Esophagus squamous epithelium (tissue), 5 donors: ENCODE results near the gene P2RX6. TPM values are rescaled to one million over a fixed set of nuclear protein-coding genes. Genes with fewer than 3 reads are reported as not detected.

Experiments used
- DNase-seq: peaks from one replicate; lab custom pipeline; 2025; lab: John Stamatoyannopoulos, UW
- H3K27ac ChIP-seq, 4 donors: fragments of 200-600 bp; sonication (generic); one replicate each; pipeline ENCODE4 v1.5.1; 2016 to 2019; ENCODE audit warnings: mild to moderate bottlenecking in 1 of 4
- H3K27me3 ChIP-seq, 4 donors: fragments of 200-600 bp; sonication (generic); 1 replicate in 3 of 4; 2 replicates in 1 of 4; pipeline versions ENCODE4 v1.5.1 to v1.6.0; 2017 to 2021; ENCODE audit warnings: antibody characterized with exemption in 1 of 4
- H3K36me3 ChIP-seq, 3 donors: fragments of 200-600 bp; sonication (generic); one replicate each; pipeline ENCODE4 v1.5.1; 2016 to 2019
- H3K4me1 ChIP-seq, 3 donors: fragments of 200-600 bp; sonication (generic); one replicate each; pipeline ENCODE4 v1.5.1; 2017 to 2019
- H3K4me3 ChIP-seq, 4 donors: fragments of 200-600 bp; sonication (generic); 1 replicate in 3 of 4; 2 replicates in 1 of 4; pipeline ENCODE4 v1.5.1; 2016 to 2019; ENCODE audit warnings: mild to moderate bottlenecking in 2 of 4, moderate library complexity in 1 of 4
- H3K9me3 ChIP-seq, 3 donors: fragments of 200-600 bp; sonication (generic); one replicate each; pipeline ENCODE4 v1.5.1; 2016 to 2019
- CTCF ChIP-seq, 6 experiments: fragments of 450-650 bp in 4 of 6; fragments of 200-600 bp in 2 of 6; sonication (generic) in 2 of 6; IDR thresholded peaks; one replicate each; pipeline ENCODE4 v1.5.1; 2016 to 2019; ENCODE audit warnings: antibody characterized with exemption in 6 of 6, mild to moderate bottlenecking in 4 of 6, moderate library complexity in 4 of 6
- POLR2A ChIP-seq, 4 donors: fragments of 450-650 bp; IDR thresholded peaks; one replicate each; pipeline ENCODE4 v1.6.1; 2017; ENCODE audit warnings: antibody characterized with exemption in 4 of 4, mild to moderate bottlenecking in 4 of 4, moderate library complexity in 3 of 4
- WGBS, 2 donors: methylation state at CpG; one replicate each; pipeline ENCODE4 v1.1.5; 2018; 5-methylcytosine and 5-hydroxymethylcytosine counted together
- intact Hi-C: fragments of 100-400 bp; cut with DNase I; formaldehyde crosslinking; loops from one replicate; pipeline ENCODE4 v1.15.0; 2022
- total RNA-seq, 4 donors: library from RNA; depleted of rRNA; stranded (reverse); fragments of >200 nt; gene quantifications; one replicate each; pipeline ENCODE4 v1.1.0, GENCODE V29; 2016
- donor health status: DM: yes; HTN: yes; CAD: no.

Gene P2RX6
- total RNA-seq, 4 donors from 2014 or later = 0.18 to 0.76 (median 0.50) TPM; not detected in 1

- DNase-seq = no peak
- Histone ChIP-seq H3K4me3 (no peak overlapping the region), H3K36me3 (no peaks in the 10 kb centered on the region), H3K4me1 (peaks cover 6 to 10% (median 7%) of the 10 kb centered on the region in 3 donors), H3K9me3 (no peaks in the 10 kb centered on the region), H3K27me3 (no peaks in the 10 kb centered on the region), H3K27ac (no peak overlapping the region)
- 58 to 60% methylated on average over 2 to 5 of the region's 7 CpGs for WGBS, 2 donors
- peak in 4 of 6 experiments; percentile 9 to 50 (median 29) for TF ChIP-seq CTCF (IDR thresholded peaks at IDR 0.05)
- TF ChIP-seq POLR2A (IDR thresholded peaks at IDR 0.05) = no peak
- intact Hi-C loops = no loop called here
Observed at GRCh38 chr22:21020802-21021429, 6.0 kb downstream of the P2RX6 start.

DNA sequence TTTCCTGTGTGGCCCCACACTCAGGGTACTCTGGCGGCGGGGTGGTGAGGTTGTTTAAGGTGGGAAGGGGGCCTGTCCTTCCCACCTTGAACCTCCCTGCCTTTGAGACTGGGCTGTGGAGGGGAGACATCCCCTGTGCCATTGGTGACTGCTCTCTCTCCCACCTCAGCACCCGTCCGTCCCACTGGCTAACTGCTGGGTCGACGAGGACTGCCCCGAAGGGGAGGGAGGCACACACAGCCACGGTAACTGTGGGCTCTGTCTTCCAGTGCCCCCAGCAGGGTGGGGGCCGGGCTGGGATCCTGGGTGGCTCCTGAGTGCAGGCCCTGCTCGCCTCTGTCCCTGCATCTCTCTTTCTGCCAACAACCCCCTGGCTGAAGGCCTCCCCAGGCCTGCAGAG lies 7.5 kb downstream of the P2RX6 start:
- intact Hi-C loops = no loop called here
- no peaks in the 10 kb centered on the region for H3K36me3 ChIP-seq
- H3K4me1 ChIP-seq = peaks cover 15 to 26% (median 17%) of the 10 kb centered on the region in 3 donors
- no peaks in the 10 kb centered on the region for H3K9me3 ChIP-seq
- WGBS, 2 donors = 77 to 94% methylated on average over 2 to 5 of the region's 10 CpGs
- no peak overlapping the region for H3K4me3 ChIP-seq
- H3K27me3 ChIP-seq = no peaks in the 10 kb centered on the region
- no peak overlapping the region for H3K27ac ChIP-seq
- no peak for TF ChIP-seq POLR2A (IDR thresholded peaks at IDR 0.05)
- TF ChIP-seq CTCF (IDR thresholded peaks at IDR 0.05) = no peak
- DNase-seq = no peak

GRCh38 chr22:21022955-21023614 lies 8.1 kb downstream of the P2RX6 start:
- H3K4me1 ChIP-seq = peaks cover 15 to 30% (median 17%) of the 10 kb centered on the region in 3 donors
- H3K27ac ChIP-seq = no peak overlapping the region
- no peaks in the 10 kb centered on the region for H3K36me3 ChIP-seq
- H3K4me3 ChIP-seq = no peak overlapping the region
- DNase-seq = no peak
- H3K27me3 ChIP-seq = peaks cover 0 to 1% (median 0%) of the 10 kb centered on the region in 4 donors
- intact Hi-C loops = no loop called here
- no peaks in the 10 kb centered on the region for H3K9me3 ChIP-seq
- TF ChIP-seq CTCF (IDR thresholded peaks at IDR 0.05) (no peak), POLR2A (IDR thresholded peaks at IDR 0.05) (no peak)
- 96 to 100% methylated on average over 1 to 4 of the region's 13 CpGs for WGBS, 2 donors

DNA sequence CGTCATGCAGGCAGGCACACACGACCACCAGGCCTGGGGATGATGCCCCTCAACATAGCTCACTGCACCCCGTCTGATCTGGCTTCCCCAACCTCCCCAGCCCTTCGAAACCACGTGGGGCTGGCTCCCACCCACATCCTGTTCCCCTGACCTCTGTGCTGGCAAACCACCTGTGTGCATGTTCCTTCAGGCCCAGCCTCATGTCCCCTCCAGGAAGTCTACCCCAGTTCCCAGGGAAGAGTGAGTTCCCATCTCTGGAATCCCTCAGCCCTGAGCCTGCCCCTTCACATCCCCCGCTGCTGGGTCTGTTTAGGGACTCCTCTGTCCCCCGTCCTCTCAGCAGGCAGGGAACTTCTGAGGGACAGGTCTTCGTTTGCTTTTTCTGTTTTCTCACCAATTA lies 10.3 kb downstream of the P2RX6 start:
- Histone ChIP-seq H3K4me1 (peaks cover 15 to 30% (median 17%) of the 10 kb centered on the region in 3 donors), H3K27ac (peak overlapping the region in 3 of 4 donors; percentile 59 to 67 (median 62)), H3K36me3 (no peaks in the 10 kb centered on the region), H3K27me3 (peaks cover 0 to 21% (median 0%) of the 10 kb centered on the region in 4 donors), H3K9me3 (no peaks in the 10 kb centered on the region), H3K4me3 (no peak overlapping the region)
- 39 to 46% methylated on average over 5 to 8 of the region's 8 CpGs for WGBS, 2 donors
- DNase-seq = no peak
- intact Hi-C loops = no loop called here
- TF ChIP-seq POLR2A (IDR thresholded peaks at IDR 0.05) (no peak), CTCF (IDR thresholded peaks at IDR 0.05) (no peak)
